ENCODE data around the gene CDK5. TPM values are rescaled to one million over a fixed set of nuclear protein-coding genes. Genes with fewer than 3 reads are reported as not detected.

The CDK5 gene
- total and polyA plus RNA-seq, 2 of the 13 experiments (the other 11 are each of a cell fraction or from before 2014, with no cell fraction given), result 16.4 to 21.3 TPM

DNA sequence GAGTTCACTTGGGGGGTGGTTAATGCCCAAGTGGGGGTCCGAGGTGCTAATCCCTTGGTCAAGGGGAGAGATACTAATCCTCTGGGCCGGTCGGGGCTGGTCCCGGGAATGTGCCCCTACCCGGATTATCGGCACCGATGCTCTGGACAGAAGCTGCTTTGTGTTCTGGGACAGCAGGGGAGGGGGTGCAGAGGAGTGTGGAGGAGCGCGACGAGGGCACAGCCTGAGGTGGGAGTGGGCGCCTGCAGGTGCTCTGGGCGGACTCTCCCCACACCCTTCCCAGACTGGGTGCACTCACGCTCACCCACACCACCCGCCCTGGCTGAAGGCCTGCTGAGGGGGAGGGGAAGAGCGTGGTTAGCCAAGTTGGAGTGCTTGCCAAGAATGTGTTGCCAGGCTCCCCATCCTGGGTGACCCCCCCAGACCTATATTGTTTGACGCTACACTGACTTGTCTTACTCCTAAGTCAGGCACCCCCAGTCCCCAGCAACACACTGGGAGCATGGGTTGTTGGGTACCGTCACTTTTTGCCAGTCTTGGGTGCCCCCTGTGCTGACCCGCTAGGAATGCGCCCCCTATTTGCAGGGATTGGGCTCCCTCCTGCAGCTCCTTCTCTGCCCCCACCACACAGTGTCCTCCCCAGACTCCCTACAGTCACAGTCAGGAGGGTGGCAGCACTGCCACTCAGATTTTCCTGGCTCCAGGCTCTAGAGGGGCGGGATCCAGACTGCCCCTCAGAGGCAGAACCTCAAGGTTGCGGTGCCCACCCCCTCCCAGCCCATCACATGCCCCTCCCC, 2.9 kb upstream of the CDK5 start (continued):
- TF ChIP-seq KDM4B (CRISPR knock-in tag; IDR thresholded peaks at IDR 0.05) (no peak), ZNF720 (CRISPR knock-in tag; IDR thresholded peaks at IDR 0.05) (no peak), ARNT (IDR thresholded peaks at IDR 0.05) (no peak), ZNF766 (CRISPR knock-in tag; IDR thresholded peaks at IDR 0.05; ENCODE audit: borderline replicate concordance) (0 out of 2 replicates have a peak, but pooled peaks have one; percentile 71), ZNF460 (CRISPR knock-in tag; IDR thresholded peaks at IDR 0.05; ENCODE audit: borderline replicate concordance) (no peak), ZNF816 (CRISPR knock-in tag; IDR thresholded peaks at IDR 0.05; ENCODE audit: borderline replicate concordance) (no peak), ZNF562 (CRISPR knock-in tag; IDR thresholded peaks at IDR 0.05; ENCODE audit: borderline replicate concordance) (no peak), ZXDC (CRISPR knock-in tag; IDR thresholded peaks at IDR 0.05) (no peak), ZNF607 (CRISPR knock-in tag; IDR thresholded peaks at IDR 0.05; ENCODE audit: borderline replicate concordance) (no peak), ZNF230 (CRISPR knock-in tag; IDR thresholded peaks at IDR 0.05) (no peak), TRIM24 (CRISPR knock-in tag; IDR thresholded peaks at IDR 0.05) (no peak), CBX5 (CRISPR knock-in tag; IDR thresholded peaks at IDR 0.05; ENCODE audit: borderline replicate concordance) (no peak), CREM (IDR thresholded peaks at IDR 0.05) (no peak), CREM (CRISPR knock-in tag; IDR thresholded peaks at IDR 0.05) (no peak), NFKB2 (CRISPR knock-in tag; IDR thresholded peaks at IDR 0.05; ENCODE audit: borderline replicate concordance) (no peak), SAFB2 (CRISPR knock-in tag; IDR thresholded peaks at IDR 0.05; ENCODE audit: borderline replicate concordance, low read depth) (no peak), KDM5B (CRISPR knock-in tag; IDR thresholded peaks at IDR 0.05; ENCODE audit: borderline replicate concordance) (0 out of 2 replicates have a peak, but pooled peaks have one; percentile 25), ZNF709 (CRISPR knock-in tag; IDR thresholded peaks at IDR 0.05) (no peak)
- TF ChIP-seq, protein P1, sequence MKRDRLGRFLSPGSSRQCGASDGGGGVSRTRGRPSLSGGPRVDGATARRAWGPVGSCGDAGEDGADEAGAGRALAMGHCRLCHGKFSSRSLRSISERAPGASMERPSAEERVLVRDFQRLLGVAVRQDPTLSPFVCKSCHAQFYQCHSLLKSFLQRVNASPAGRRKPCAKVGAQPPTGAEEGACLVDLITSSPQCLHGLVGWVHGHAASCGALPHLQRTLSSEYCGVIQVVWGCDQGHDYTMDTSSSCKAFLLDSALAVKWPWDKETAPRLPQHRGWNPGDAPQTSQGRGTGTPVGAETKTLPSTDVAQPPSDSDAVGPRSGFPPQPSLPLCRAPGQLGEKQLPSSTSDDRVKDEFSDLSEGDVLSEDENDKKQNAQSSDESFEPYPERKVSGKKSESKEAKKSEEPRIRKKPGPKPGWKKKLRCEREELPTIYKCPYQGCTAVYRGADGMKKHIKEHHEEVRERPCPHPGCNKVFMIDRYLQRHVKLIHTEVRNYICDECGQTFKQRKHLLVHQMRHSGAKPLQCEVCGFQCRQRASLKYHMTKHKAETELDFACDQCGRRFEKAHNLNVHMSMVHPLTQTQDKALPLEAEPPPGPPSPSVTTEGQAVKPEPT (CRISPR knock-in tag; IDR thresholded peaks at IDR 0.05; ENCODE audit: low read depth), result no peak
- TF ChIP-seq, protein P2, sequence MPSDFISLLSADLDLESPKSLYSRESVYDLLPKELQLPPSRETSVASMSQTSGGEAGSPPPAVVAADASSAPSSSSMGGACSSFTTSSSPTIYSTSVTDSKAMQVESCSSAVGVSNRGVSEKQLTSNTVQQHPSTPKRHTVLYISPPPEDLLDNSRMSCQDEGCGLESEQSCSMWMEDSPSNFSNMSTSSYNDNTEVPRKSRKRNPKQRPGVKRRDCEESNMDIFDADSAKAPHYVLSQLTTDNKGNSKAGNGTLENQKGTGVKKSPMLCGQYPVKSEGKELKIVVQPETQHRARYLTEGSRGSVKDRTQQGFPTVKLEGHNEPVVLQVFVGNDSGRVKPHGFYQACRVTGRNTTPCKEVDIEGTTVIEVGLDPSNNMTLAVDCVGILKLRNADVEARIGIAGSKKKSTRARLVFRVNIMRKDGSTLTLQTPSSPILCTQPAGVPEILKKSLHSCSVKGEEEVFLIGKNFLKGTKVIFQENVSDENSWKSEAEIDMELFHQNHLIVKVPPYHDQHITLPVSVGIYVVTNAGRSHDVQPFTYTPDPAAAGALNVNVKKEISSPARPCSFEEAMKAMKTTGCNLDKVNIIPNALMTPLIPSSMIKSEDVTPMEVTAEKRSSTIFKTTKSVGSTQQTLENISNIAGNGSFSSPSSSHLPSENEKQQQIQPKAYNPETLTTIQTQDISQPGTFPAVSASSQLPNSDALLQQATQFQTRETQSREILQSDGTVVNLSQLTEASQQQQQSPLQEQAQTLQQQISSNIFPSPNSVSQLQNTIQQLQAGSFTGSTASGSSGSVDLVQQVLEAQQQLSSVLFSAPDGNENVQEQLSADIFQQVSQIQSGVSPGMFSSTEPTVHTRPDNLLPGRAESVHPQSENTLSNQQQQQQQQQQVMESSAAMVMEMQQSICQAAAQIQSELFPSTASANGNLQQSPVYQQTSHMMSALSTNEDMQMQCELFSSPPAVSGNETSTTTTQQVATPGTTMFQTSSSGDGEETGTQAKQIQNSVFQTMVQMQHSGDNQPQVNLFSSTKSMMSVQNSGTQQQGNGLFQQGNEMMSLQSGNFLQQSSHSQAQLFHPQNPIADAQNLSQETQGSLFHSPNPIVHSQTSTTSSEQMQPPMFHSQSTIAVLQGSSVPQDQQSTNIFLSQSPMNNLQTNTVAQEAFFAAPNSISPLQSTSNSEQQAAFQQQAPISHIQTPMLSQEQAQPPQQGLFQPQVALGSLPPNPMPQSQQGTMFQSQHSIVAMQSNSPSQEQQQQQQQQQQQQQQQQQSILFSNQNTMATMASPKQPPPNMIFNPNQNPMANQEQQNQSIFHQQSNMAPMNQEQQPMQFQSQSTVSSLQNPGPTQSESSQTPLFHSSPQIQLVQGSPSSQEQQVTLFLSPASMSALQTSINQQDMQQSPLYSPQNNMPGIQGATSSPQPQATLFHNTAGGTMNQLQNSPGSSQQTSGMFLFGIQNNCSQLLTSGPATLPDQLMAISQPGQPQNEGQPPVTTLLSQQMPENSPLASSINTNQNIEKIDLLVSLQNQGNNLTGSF (CRISPR knock-in tag; IDR thresholded peaks at IDR 0.05), result no peak

Data from HepG2 (cell line).